A673 (cell line): Measurements from ENCODE around the gene ZBTB38. TPM values are rescaled to one million over a fixed set of nuclear protein-coding genes. Genes with fewer than 3 reads are reported as not detected.
A peak's percentile ranks its signal among the peaks of the same experiment; 100 is the strongest.

ENCODE experiments used
- BruUV-seq: library from RNA; stranded (reverse); fragments of 400-500 nt; replicated peaks from 2 replicates; lab custom pipeline; 2021; lab: Mats Ljungman, UMichigan
- CTCF ChIA-PET: fragments of 300-600 bp; sonication (Branson Sonifier 250); formaldehyde crosslinking; loops from one replicate; lab custom pipeline; 2022; ENCODE audit warnings: antibody characterized with exemption; lab: Charles Lee
- POLR2A ChIA-PET: fragments of 300-600 bp; sonication (Branson Sonifier 250); formaldehyde crosslinking; loops from one replicate; lab custom pipeline; 2022; ENCODE audit warnings: antibody characterized with exemption; ENCODE audit not compliant: low non-redundant PET; lab: Charles Lee
- DNase-seq: peaks from one replicate; pipeline ENCODE4 v3.0.0-alpha.2; 2015; ENCODE audit warnings: low spot score
- H3K27ac ChIP-seq: fragments of 200-600 bp; sonication (generic); 2 replicates; pipeline ENCODE4 v1.5.1; 2016; ENCODE audit warnings: mixed run types, low read depth, mild to moderate bottlenecking, mixed read lengths, antibody characterized with exemption, low read length; ENCODE audit not compliant: poor library complexity, severe bottlenecking
- H3K27me3 ChIP-seq: fragments of 200-600 bp; sonication (generic); replicated peaks from 2 replicates; pipeline ENCODE4 v1.6.1; 2017; ENCODE audit warnings: mixed run types, low read depth, mild to moderate bottlenecking, mixed read lengths, antibody characterized with exemption, low read length; ENCODE audit not compliant: insufficient read depth, poor library complexity
- H3K36me3 ChIP-seq: fragments of 200-600 bp; sonication (generic); 2 replicates; pipeline ENCODE4 v1.6.1; 2016; ENCODE audit warnings: mixed run types, mild to moderate bottlenecking, mixed read lengths, antibody characterized with exemption, low read length; ENCODE audit not compliant: insufficient read depth, poor library complexity, severe bottlenecking
- H3K4me1 ChIP-seq: fragments of 200-600 bp; sonication (generic); 2 replicates; pipeline ENCODE4 v1.6.1; 2017; ENCODE audit warnings: mixed run types, mild to moderate bottlenecking, mixed read lengths, antibody characterized with exemption, low read length; ENCODE audit not compliant: insufficient read depth, poor library complexity, severe bottlenecking
- H3K4me3 ChIP-seq: fragments of 200-600 bp; sonication (generic); 2 replicates; pipeline ENCODE4 v1.5.1; 2016; ENCODE audit warnings: low read depth, mixed run types, mild to moderate bottlenecking, mixed read lengths, low read length; ENCODE audit not compliant: poor library complexity, severe bottlenecking
- H3K9me3 ChIP-seq: fragments of 200-600 bp; sonication (generic); 2 replicates; pipeline ENCODE4 v1.6.1; 2016; ENCODE audit warnings: mixed run types, low read depth, mild to moderate bottlenecking, mixed read lengths, antibody characterized with exemption, low read length; ENCODE audit not compliant: poor library complexity, severe bottlenecking
- CTCF ChIP-seq: fragments of 300-800, 200-600 bp; sonication (generic); conservative IDR thresholded peaks from 2 replicates; pipeline ENCODE4 v1.5.1; 2017; ENCODE audit warnings: low read depth, mild to moderate bottlenecking, antibody characterized with exemption, low read length, moderate library complexity, mixed read lengths
- EZH2 ChIP-seq: fragments of 200-600 bp; sonication (generic); IDR thresholded peaks from 2 replicates; pipeline ENCODE4 v1.6.1; 2017; ENCODE audit warnings: borderline replicate concordance, low read depth, mild to moderate bottlenecking, mixed read lengths, antibody characterized with exemption, low read length; ENCODE audit not compliant: poor library complexity, severe bottlenecking
- intact Hi-C: fragments of 100-400 bp; cut with micrococcal nuclease; formaldehyde crosslinking; loops from one replicate; pipeline ENCODE4 v1.10.0; 2022; ENCODE audit not compliant: unreplicated experiment
- total RNA-seq: library from RNA; stranded (reverse); gene quantifications from 2 replicates; pipeline ENCODE4 v1.2.3, GENCODE V29; 2021

Gene ZBTB38
- total RNA-seq, 1 experiment from 2014 or later = 23.7 TPM

DNA sequence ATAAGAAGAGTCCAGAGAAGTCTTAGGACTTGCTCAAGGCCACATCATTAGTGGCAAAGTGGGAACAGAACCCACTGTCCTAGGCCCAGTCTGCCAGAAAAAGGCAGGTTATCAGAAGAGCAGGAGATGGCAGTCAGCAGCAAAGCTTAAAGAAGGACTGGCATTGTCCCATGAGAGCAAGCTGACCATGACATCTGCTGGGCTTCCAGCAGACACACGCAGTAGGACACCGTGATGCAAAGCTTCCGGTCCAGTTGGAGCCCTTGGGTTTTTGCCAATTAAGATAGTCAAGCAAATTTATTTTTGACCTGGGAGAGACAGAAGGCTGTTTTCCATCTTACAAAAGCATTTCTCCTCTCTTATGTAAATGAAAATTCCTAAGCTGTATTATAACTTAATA, 42.1 kb downstream of the ZBTB38 start:
- peak; percentile 58 for DNase-seq
- POLR2A ChIA-PET = no interaction called here
- CTCF ChIA-PET = interaction anchor here (1.1 kb wide), 1 partner anchor 25 kb away, joined by 3 read pairs; no protein-coding TSS in a partner anchor
- no peaks in the 10 kb centered on the region for H3K9me3 ChIP-seq
- peak overlapping the region; percentile 66 for H3K27ac ChIP-seq
- BruUV-seq = no TSS peak
- H3K36me3 ChIP-seq = no peaks in the 10 kb centered on the region
- no peaks in the 10 kb centered on the region for H3K27me3 ChIP-seq
- no peak for TF ChIP-seq CTCF
- intact Hi-C loops = no loop called here
- H3K4me1 ChIP-seq = peaks cover 41% of the 10 kb centered on the region
- no peak overlapping the region for H3K4me3 ChIP-seq

DNA sequence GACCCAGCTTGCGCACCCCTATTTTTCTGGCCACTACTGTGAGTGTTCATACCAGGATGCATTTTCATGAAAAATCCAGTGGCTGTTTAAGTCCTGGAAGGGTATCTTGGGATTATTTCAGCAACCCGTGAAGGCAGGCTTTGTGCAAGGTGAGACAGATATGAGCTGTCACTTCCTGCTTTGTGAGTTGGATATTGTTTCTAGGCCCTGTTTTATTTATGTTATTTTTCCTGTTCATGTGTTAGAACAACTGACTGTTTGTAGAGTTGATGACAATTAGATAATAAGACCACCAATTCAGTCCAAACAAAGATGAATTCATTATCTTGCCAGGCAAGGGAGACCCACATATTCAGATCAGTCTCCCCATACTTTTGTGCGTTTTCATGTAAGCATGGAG, 42.5 kb downstream of the ZBTB38 start:
- intact Hi-C loops = no loop called here
- peaks cover 41% of the 10 kb centered on the region for H3K4me1 ChIP-seq
- TF ChIP-seq CTCF (no peak), EZH2 (no peak)

GRCh38 chr3:141411251-141411771, 43.0 kb downstream of the ZBTB38 start:
- Histone ChIP-seq H3K4me3 (no peak overlapping the region), H3K9me3 (no peaks in the 10 kb centered on the region), H3K27me3 (no peaks in the 10 kb centered on the region), H3K27ac (peak overlapping the region; percentile 66), H3K36me3 (no peaks in the 10 kb centered on the region), H3K4me1 (peaks cover 41% of the 10 kb centered on the region)
- BruUV-seq = no TSS peak
- CTCF ChIA-PET = no interaction called here
- no peak for TF ChIP-seq EZH2
- TF ChIP-seq CTCF = no peak
- intact Hi-C loops = no loop called here
- peak; percentile 30 for DNase-seq
- POLR2A ChIA-PET = no interaction called here

More for the DNA sequence above, 42.5 kb downstream of the ZBTB38 start:
- no TSS peak for BruUV-seq
- H3K36me3 ChIP-seq = no peaks in the 10 kb centered on the region
- peak overlapping the region; percentile 66 for H3K27ac ChIP-seq
- H3K27me3 ChIP-seq = no peaks in the 10 kb centered on the region
- ChIA-PET CTCF (interaction anchor here (1.1 kb wide), 1 partner anchor 25 kb away, joined by 3 read pairs; no protein-coding TSS in a partner anchor), POLR2A (no interaction called here)
- peak; percentile 55 for DNase-seq
- no peak overlapping the region for H3K4me3 ChIP-seq
- H3K9me3 ChIP-seq = no peaks in the 10 kb centered on the region
